MM.1S (cell line): ENCODE results near the gene LMO1.

Experiments
- DNase-seq: peaks from one replicate; pipeline ENCODE4 v3.0.0-alpha.2; 2015
- H2AFZ ChIP-seq: fragments of 300-600 bp; sonication (generic); 2 replicates; pipeline ENCODE4 v1.6.0; 2016; ENCODE audit warnings: antibody characterized with exemption, low read length
- H3F3A ChIP-seq: fragments of 300-600 bp; sonication (generic); 2 replicates; pipeline ENCODE4 v1.6.1; 2016; ENCODE audit warnings: mild to moderate bottlenecking, antibody characterized with exemption, low read length, moderate library complexity, mixed read lengths; ENCODE audit not compliant: insufficient read depth
- H3K27ac ChIP-seq: fragments of 300-600 bp; sonication (generic); 2 replicates; pipeline ENCODE4 v1.5.1; 2016; ENCODE audit warnings: mild to moderate bottlenecking, low read length
- H3K27me3 ChIP-seq: fragments of 300-600 bp; sonication (generic); replicated peaks from 2 replicates; pipeline ENCODE4 v1.6.0; 2016; ENCODE audit warnings: low read length; ENCODE audit not compliant: insufficient read depth
- H3K36me3 ChIP-seq: fragments of 300-600 bp; sonication (generic); replicated peaks from 2 replicates; pipeline ENCODE4 v1.6.1; 2016; ENCODE audit warnings: mild to moderate bottlenecking, low read length, mixed read lengths; ENCODE audit not compliant: insufficient read depth
- H3K4me1 ChIP-seq: fragments of 300-600 bp; sonication (generic); 2 replicates; pipeline ENCODE4 v1.6.1; 2016; ENCODE audit warnings: low read length, mixed read lengths
- H3K4me2 ChIP-seq: fragments of 300-600 bp; sonication (generic); 2 replicates; pipeline ENCODE4 v1.6.0; 2016; ENCODE audit warnings: low read depth, low read length
- H3K4me3 ChIP-seq: fragments of 300-600 bp; sonication (generic); 2 replicates; pipeline ENCODE4 v1.5.1; 2016; ENCODE audit warnings: low read length, mixed read lengths
- H3K79me2 ChIP-seq: fragments of 300-600 bp; sonication (generic); 2 replicates; pipeline ENCODE4 v1.6.1; 2016; ENCODE audit warnings: mixed run types, low read length, mixed read lengths
- H3K9ac ChIP-seq: fragments of 300-600 bp; sonication (generic); 2 replicates; pipeline ENCODE4 v1.6.1; 2016; ENCODE audit warnings: low read length, mixed read lengths
- H3K9me2 ChIP-seq: fragments of 300-600 bp; sonication (generic); replicated peaks from 2 replicates; pipeline ENCODE4 v1.6.1; 2016; ENCODE audit warnings: mild to moderate bottlenecking, low read length, mixed read lengths; ENCODE audit not compliant: insufficient read depth
- H3K9me3 ChIP-seq: fragments of 300-600 bp; sonication (generic); replicated peaks from 2 replicates; pipeline ENCODE4 v1.6.1; 2016; ENCODE audit warnings: mild to moderate bottlenecking, low read length, mixed read lengths; ENCODE audit not compliant: insufficient read depth
- H4K20me1 ChIP-seq: fragments of 300-600 bp; sonication (generic); 2 replicates; pipeline ENCODE4 v1.6.1; 2016; ENCODE audit warnings: mild to moderate bottlenecking, low read length, moderate library complexity, mixed read lengths; ENCODE audit not compliant: insufficient read depth
- CTCF ChIP-seq: fragments of 300-600 bp; sonication (generic); IDR thresholded peaks from 2 replicates; pipeline ENCODE4 v1.5.1; 2016; ENCODE audit warnings: antibody characterized with exemption, low read length, mixed read lengths
- EZH2 ChIP-seq: fragments of 300-600 bp; sonication (generic); optimal IDR thresholded peaks from 2 replicates; pipeline ENCODE3; 2017; ENCODE audit warnings: low read depth, mild to moderate bottlenecking, antibody characterized with exemption, low read length, mixed read lengths
- EZH2phosphoT487 ChIP-seq: fragments of 300-600 bp; sonication (generic); IDR thresholded peaks from 2 replicates; pipeline ENCODE4 v1.6.1; 2018; ENCODE audit warnings: antibody characterized with exemption, low read length

The LMO1 gene

GRCh38 chr11:8213376-8213775 is 50.3 kb downstream of the LMO1 start:
- Histone ChIP-seq H3K9me2 (no peaks in the 10 kb centered on the region), H3K4me2 (no peak overlapping the region), H2AFZ (no peak overlapping the region), H3K36me3 (no peaks in the 10 kb centered on the region), H3K79me2 (no peaks in the 10 kb centered on the region), H4K20me1 (no peaks in the 10 kb centered on the region), H3K9me3 (no peaks in the 10 kb centered on the region), H3K4me1 (no peaks in the 10 kb centered on the region), H3F3A (no peaks in the 10 kb centered on the region), H3K4me3 (no peak overlapping the region), H3K27ac (no peak overlapping the region), H3K27me3 (no peaks in the 10 kb centered on the region), H3K9ac (no peak overlapping the region)
- no peak for DNase-seq
- TF ChIP-seq EZH2phosphoT487 = no peak
- TF ChIP-seq EZH2 = no peak
- TF ChIP-seq CTCF = no peak

DNA sequence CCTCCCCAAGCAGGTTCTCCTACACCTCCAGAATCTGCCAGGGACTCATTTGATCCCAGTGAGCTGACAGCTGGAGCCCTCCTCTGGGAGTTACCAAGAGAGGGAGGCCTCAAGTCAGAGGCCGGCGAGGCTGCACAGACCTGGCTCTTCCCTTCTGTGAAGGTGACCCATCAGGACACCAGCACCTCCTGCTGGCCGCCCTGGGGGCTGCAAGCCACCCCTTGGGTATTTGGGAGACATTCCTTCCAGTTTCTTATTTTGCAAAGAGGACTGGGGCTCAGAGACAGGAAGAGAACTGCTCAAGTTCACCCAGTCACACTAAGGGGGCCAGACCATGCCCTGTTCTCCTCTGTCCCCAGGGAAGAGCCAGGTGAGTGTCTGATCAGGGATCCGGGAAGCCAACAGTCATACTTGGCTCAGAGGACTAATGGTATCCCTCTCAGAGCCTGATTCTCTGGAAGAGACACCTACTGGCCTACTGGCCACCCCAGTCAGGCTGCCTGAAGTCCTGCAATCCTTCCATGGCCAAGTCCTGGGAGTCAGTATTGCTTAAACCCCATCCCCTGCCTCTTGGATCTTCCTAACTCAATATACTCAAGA is 54.4 kb downstream of the LMO1 start:
- Histone ChIP-seq H3K4me3 (no peak overlapping the region), H3K9ac (no peak overlapping the region), H2AFZ (no peak overlapping the region), H4K20me1 (no peaks in the 10 kb centered on the region), H3K36me3 (no peaks in the 10 kb centered on the region), H3K4me2 (no peak overlapping the region), H3K9me2 (no peaks in the 10 kb centered on the region), H3K9me3 (no peaks in the 10 kb centered on the region), H3K27me3 (no peaks in the 10 kb centered on the region; the same call in 1 of the 2 replicates), H3F3A (no peaks in the 10 kb centered on the region), H3K27ac (no peak overlapping the region), H3K79me2 (no peaks in the 10 kb centered on the region), H3K4me1 (no peaks in the 10 kb centered on the region)
- TF ChIP-seq CTCF (peak; percentile 64), EZH2 (no peak), EZH2phosphoT487 (no peak)
- DNase-seq = no peak

GRCh38 chr11:8207080-8208000 is 56.3 kb downstream of the LMO1 start:
- Histone ChIP-seq H3K27ac (no peak overlapping the region), H3K27me3 (no peaks in the 10 kb centered on the region; the same call in 1 of the 2 replicates), H3K4me2 (no peak overlapping the region), H2AFZ (no peak overlapping the region), H3K36me3 (no peaks in the 10 kb centered on the region), H3K9ac (no peak overlapping the region), H3F3A (no peaks in the 10 kb centered on the region), H3K4me1 (no peaks in the 10 kb centered on the region), H3K4me3 (no peak overlapping the region), H3K79me2 (no peaks in the 10 kb centered on the region), H3K9me2 (no peaks in the 10 kb centered on the region), H3K9me3 (no peaks in the 10 kb centered on the region), H4K20me1 (no peaks in the 10 kb centered on the region)
- TF ChIP-seq EZH2 = no peak
- TF ChIP-seq CTCF = no peak
- no peak for TF ChIP-seq EZH2phosphoT487
- DNase-seq = no peak
